Chondrocyte (in vitro differentiated cells): ENCODE results near the gene OR10D3. TPM values are rescaled to one million over a fixed set of nuclear protein-coding genes. Genes with fewer than 3 reads are reported as not detected.

ENCODE experiments used
- DNase-seq: peaks from one replicate; pipeline ENCODE4 v3.0.0; 2021; ENCODE audit warnings: mixed read lengths, low spot score
- H3K27ac Mint-ChIP-seq: one replicate; pipeline ENCODE4 v1.8.0; 2021; ENCODE audit warnings: mild to moderate bottlenecking, moderate library complexity, mixed read lengths; ENCODE audit not compliant: unreplicated experiment
- H3K27me3 Mint-ChIP-seq: 2 replicates; pipeline ENCODE4 v1.8.0; 2021; ENCODE audit warnings: low read depth, mixed read lengths
- H3K36me3 Mint-ChIP-seq: 2 replicates; pipeline ENCODE4 v1.8.0; 2021; ENCODE audit warnings: low read depth, mixed read lengths
- H3K4me1 Mint-ChIP-seq: 2 replicates; pipeline ENCODE4 v1.8.0; 2021; ENCODE audit warnings: low read depth, mild to moderate bottlenecking, mixed read lengths
- H3K4me3 Mint-ChIP-seq: one replicate; pipeline ENCODE4 v1.8.0; 2021; ENCODE audit warnings: mild to moderate bottlenecking, moderate library complexity, mixed read lengths; ENCODE audit not compliant: unreplicated experiment
- H3K9me3 Mint-ChIP-seq: 2 replicates; pipeline ENCODE4 v1.8.0; 2021; ENCODE audit warnings: low read depth, mixed read lengths
- total RNA-seq: library from RNA; stranded (reverse); gene quantifications from 3 replicates; pipeline ENCODE4 v1.2.1, GENCODE V29; 2021
- TF ChIP-seq, protein P1 (sequence below): fragments of 200-600 bp; sonication (generic); IDR thresholded peaks from 2 replicates; pipeline ENCODE4 v1.5.0; 2021; ENCODE audit warnings: antibody characterized with exemption, mild to moderate bottlenecking, moderate library complexity

OR10D3 gene
- total RNA-seq, 1 donor from 2014 or later: not detected

DNA sequence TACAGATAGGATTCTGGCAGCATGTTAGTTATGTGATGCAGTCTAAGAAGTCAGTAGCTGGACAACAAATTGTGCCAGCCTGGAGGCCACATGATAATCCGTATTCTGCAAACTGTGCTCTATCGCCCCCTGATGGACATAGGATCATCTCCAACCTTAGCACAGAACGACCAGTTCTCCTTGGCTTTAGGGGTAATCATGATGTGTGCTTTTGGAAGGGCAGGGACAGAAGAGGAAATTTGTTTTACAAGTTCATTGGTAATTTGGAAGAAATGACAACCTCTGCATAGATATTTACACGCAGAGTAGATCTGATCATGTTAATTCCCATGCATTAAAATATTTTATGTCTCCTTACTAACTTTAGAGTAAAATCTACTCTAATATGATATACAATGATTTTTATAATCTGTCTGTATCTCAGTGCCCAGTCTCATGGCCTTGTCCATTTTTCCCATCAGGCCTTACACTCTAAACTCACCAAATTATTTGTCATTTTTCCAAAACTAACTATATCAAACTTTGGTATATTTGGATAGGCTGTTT is 12.1 kb downstream of the OR10D3 start:
- H3K36me3 Mint-ChIP-seq: no peaks in the 10 kb centered on the region
- TF ChIP-seq, protein P1, sequence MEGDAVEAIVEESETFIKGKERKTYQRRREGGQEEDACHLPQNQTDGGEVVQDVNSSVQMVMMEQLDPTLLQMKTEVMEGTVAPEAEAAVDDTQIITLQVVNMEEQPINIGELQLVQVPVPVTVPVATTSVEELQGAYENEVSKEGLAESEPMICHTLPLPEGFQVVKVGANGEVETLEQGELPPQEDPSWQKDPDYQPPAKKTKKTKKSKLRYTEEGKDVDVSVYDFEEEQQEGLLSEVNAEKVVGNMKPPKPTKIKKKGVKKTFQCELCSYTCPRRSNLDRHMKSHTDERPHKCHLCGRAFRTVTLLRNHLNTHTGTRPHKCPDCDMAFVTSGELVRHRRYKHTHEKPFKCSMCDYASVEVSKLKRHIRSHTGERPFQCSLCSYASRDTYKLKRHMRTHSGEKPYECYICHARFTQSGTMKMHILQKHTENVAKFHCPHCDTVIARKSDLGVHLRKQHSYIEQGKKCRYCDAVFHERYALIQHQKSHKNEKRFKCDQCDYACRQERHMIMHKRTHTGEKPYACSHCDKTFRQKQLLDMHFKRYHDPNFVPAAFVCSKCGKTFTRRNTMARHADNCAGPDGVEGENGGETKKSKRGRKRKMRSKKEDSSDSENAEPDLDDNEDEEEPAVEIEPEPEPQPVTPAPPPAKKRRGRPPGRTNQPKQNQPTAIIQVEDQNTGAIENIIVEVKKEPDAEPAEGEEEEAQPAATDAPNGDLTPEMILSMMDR: peak; percentile 80
- H3K27me3 Mint-ChIP-seq: peaks cover 20% of the 10 kb centered on the region
- H3K4me3 Mint-ChIP-seq: no peak overlapping the region
- no peak overlapping the region for H3K27ac Mint-ChIP-seq
- H3K9me3 Mint-ChIP-seq: no peaks in the 10 kb centered on the region
- H3K4me1 Mint-ChIP-seq: no peaks in the 10 kb centered on the region
- no peak for DNase-seq

DNA sequence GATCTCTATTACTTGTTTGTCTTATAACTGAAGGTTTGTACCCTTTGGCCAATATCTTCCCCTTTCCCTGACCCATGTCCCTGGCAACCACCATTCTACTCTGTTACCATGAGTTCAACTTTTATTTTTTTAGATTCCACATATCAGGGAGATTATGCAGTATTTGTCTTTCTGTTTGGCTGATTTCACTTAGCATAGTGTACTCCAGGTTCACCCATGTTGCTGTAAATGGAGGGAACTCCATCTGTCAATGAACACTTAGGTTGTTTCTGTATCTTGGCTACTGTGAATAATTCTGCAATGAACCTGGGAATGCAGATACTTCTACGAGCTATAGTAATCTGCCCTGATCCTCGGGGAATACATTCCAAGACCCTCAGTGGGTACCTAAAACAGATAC is 14.9 kb downstream of the OR10D3 start:
- H3K36me3 Mint-ChIP-seq: no peaks in the 10 kb centered on the region
- DNase-seq: no peak
- H3K4me3 Mint-ChIP-seq: no peak overlapping the region
- H3K4me1 Mint-ChIP-seq: no peaks in the 10 kb centered on the region
- H3K27me3 Mint-ChIP-seq: peaks cover 10% of the 10 kb centered on the region
- H3K9me3 Mint-ChIP-seq: no peaks in the 10 kb centered on the region
- H3K27ac Mint-ChIP-seq: no peak overlapping the region
- TF ChIP-seq, protein P1: no peak

DNA sequence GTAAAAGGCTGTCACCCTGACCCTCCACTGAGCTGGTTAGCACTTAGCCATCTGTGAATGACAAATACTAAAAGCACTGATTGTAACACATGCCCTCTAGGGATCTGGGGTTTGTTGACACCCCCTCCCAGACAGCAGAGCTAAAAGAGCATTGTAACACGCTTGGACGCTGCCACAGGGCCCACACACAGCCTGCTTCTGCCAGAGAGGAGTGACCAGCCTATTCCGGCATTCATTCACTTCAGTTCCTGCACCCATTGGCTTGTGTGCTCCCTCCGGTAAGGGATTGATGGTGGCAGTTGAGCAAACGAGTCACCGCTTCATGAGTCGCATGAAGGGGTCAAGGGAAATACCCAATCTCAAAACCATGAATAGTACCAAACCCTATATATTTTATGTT is 15.8 kb downstream of the OR10D3 start:
- H3K4me3 Mint-ChIP-seq: no peak overlapping the region
- TF ChIP-seq, protein P1: no peak
- no peaks in the 10 kb centered on the region for H3K9me3 Mint-ChIP-seq
- peaks cover 12% of the 10 kb centered on the region for H3K27me3 Mint-ChIP-seq
- no peak overlapping the region for H3K27ac Mint-ChIP-seq
- DNase-seq: no peak
- H3K36me3 Mint-ChIP-seq: no peaks in the 10 kb centered on the region
- no peaks in the 10 kb centered on the region for H3K4me1 Mint-ChIP-seq

DNA sequence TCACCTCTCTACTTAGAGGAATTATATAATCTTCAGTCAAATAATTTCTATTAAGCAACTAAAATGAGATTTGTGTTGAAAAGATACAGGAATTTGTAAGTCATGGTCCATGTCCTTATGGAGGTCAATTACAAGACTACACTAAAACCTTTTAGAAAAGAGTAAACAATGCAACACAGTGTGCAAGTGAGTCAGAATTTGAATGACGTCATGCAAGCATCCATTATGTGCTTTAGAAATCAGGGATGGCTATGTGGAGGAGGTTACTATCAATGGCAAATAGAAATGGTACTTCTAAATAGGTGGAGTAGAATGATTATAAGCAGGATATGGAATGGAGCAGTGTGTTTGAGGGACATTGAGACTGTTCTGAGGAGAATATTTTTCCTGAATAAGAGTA is 16.6 kb downstream of the OR10D3 start:
- Mint-ChIP-seq H3K9me3 (no peaks in the 10 kb centered on the region), H3K4me1 (no peaks in the 10 kb centered on the region), H3K27ac (no peak overlapping the region), H3K36me3 (no peaks in the 10 kb centered on the region), H3K4me3 (no peak overlapping the region), H3K27me3 (peaks cover 12% of the 10 kb centered on the region)
- no peak for DNase-seq
- TF ChIP-seq, protein P1: no peak

DNA sequence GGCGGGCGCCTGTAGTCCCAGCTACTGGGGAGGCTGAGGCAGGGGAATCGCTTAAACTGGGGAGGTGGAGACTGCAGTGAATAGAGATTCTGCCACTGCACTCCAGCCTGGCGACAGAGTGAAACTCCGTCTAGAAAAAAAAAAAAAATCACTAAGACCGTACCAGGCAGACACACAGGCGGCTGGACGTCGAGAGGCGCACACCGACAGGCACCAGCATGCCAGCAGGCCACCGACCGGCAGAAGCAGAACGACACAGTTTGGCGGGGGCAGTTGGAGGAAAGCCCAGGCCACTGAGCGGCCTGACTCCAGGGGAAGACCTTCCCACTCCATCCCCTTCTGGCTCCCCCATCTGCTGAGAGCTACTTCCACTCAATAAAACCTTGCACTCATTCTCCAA is 17.5 kb downstream of the OR10D3 start:
- H3K4me1 Mint-ChIP-seq: no peaks in the 10 kb centered on the region
- no peak for DNase-seq
- no peaks in the 10 kb centered on the region for H3K9me3 Mint-ChIP-seq
- H3K36me3 Mint-ChIP-seq: no peaks in the 10 kb centered on the region
- H3K4me3 Mint-ChIP-seq: no peak overlapping the region
- H3K27ac Mint-ChIP-seq: no peak overlapping the region
- peaks cover 12% of the 10 kb centered on the region for H3K27me3 Mint-ChIP-seq
- TF ChIP-seq, protein P1: no peak
